Measurements from ENCODE around the gene NEURL2.
"Not testable (repeated sequence)": the region's sequence is repeated elsewhere in the genome, so short reads cannot be mapped to it uniquely, and the experiment has no call there.

The NEURL2 gene

GRCh38 chr20:45874576-45874975 is 16.4 kb downstream of the NEURL2 start:
- no peak for DNase-seq (ENCODE audit: low read depth in 2 of 3, low spot score in 2 of 3)

GRCh38 chr20:45874104-45874481 is 16.9 kb downstream of the NEURL2 start:
- DNase-seq (ENCODE audit: low read depth in 2 of 3, low spot score in 2 of 3) = not testable (repeated sequence)

GRCh38 chr20:45873409-45874103 is 17.5 kb downstream of the NEURL2 start:
- DNase-seq (ENCODE audit: low read depth in 2 of 3, low spot score in 2 of 3) = no peak

GRCh38 chr20:45872626-45873025 is 18.4 kb downstream of the NEURL2 start:
- no peak for DNase-seq (ENCODE audit: low read depth in 2 of 3, low spot score in 2 of 3)

GRCh38 chr20:45867819-45868176 is 23.2 kb downstream of the NEURL2 start:
- DNase-seq (ENCODE audit: low read depth in 2 of 3, low spot score in 2 of 3) = no peak

GRCh38 chr20:45867136-45867818 is 23.7 kb downstream of the NEURL2 start:
- no peak for DNase-seq (ENCODE audit: low read depth in 2 of 3, low spot score in 2 of 3)

GRCh38 chr20:45866454-45866853 is 24.6 kb downstream of the NEURL2 start:
- DNase-seq (ENCODE audit: low read depth in 2 of 3, low spot score in 2 of 3) = no peak

- no peak for DNase-seq (ENCODE audit: low read depth in 2 of 3, low spot score in 2 of 3)
These were observed 27.2 kb downstream of the NEURL2 start for GRCh38 chr20:45863543-45864470.

- no peak for DNase-seq (ENCODE audit: low read depth in 2 of 3, low spot score in 2 of 3)
These were observed 29.6 kb downstream of the NEURL2 start for GRCh38 chr20:45861221-45862075.

GRCh38 chr20:45860560-45861220 is 30.3 kb downstream of the NEURL2 start:
- no peak for DNase-seq (ENCODE audit: low read depth in 2 of 3, low spot score in 2 of 3)

GRCh38 chr20:45859916-45860315 is 31.1 kb downstream of the NEURL2 start:
- DNase-seq (ENCODE audit: low read depth in 2 of 3, low spot score in 2 of 3) = no peak

GRCh38 chr20:45857882-45858216 is 33.2 kb downstream of the NEURL2 start:
- DNase-seq (ENCODE audit: low read depth in 2 of 3, low spot score in 2 of 3) = peak in 1 of 3 experiments; percentile 5

- DNase-seq (ENCODE audit: low read depth in 2 of 3, low spot score in 2 of 3) = peak; percentile 57 to 77 (median 75)
These were observed 33.7 kb downstream of the NEURL2 start, which contains the start of the genes ACOT8 and ZSWIM3 for GRCh38 chr20:45857114-45857881. ACOT8 (minus strand) TSS chr20:45857392; CDS start chr20:45857315, 77 bp downstream. ZSWIM3 (plus strand) TSS chr20:45857614; CDS start chr20:45857826, 212 bp downstream.

- no peak for DNase-seq (ENCODE audit: low read depth in 2 of 3, low spot score in 2 of 3)
These were observed 37.5 kb downstream of the NEURL2 start for GRCh38 chr20:45853484-45853883.

- no peak for DNase-seq (ENCODE audit: low read depth in 2 of 3, low spot score in 2 of 3)
These were observed 38.7 kb downstream of the NEURL2 start for GRCh38 chr20:45852326-45852725.

GRCh38 chr20:45851501-45851900 is 39.5 kb downstream of the NEURL2 start:
- no peak for DNase-seq (ENCODE audit: low read depth in 2 of 3, low spot score in 2 of 3)

- DNase-seq (ENCODE audit: low read depth in 2 of 3, low spot score in 2 of 3) = no peak
These were observed 40.1 kb downstream of the NEURL2 start for GRCh38 chr20:45850926-45851325.

- no peak for DNase-seq (ENCODE audit: low read depth in 2 of 3, low spot score in 2 of 3)
These were observed 40.8 kb downstream of the NEURL2 start for GRCh38 chr20:45850238-45850637.

- no peak for DNase-seq (ENCODE audit: low read depth in 2 of 3, low spot score in 2 of 3)
These were observed 41.9 kb downstream of the NEURL2 start for GRCh38 chr20:45848969-45849582.

Data from activated CD8-positive, alpha-beta memory T cell treated with anti-CD3 and anti-CD28 coated beads for 48 hours (primary cell).